ENCODE data around the gene GALNT9. TPM values are rescaled to one million over a fixed set of nuclear protein-coding genes. Genes with fewer than 3 reads are reported as not detected.

Gene GALNT9
- total RNA-seq, 1 experiment from 2014 or later: 0.54 TPM

DNA sequence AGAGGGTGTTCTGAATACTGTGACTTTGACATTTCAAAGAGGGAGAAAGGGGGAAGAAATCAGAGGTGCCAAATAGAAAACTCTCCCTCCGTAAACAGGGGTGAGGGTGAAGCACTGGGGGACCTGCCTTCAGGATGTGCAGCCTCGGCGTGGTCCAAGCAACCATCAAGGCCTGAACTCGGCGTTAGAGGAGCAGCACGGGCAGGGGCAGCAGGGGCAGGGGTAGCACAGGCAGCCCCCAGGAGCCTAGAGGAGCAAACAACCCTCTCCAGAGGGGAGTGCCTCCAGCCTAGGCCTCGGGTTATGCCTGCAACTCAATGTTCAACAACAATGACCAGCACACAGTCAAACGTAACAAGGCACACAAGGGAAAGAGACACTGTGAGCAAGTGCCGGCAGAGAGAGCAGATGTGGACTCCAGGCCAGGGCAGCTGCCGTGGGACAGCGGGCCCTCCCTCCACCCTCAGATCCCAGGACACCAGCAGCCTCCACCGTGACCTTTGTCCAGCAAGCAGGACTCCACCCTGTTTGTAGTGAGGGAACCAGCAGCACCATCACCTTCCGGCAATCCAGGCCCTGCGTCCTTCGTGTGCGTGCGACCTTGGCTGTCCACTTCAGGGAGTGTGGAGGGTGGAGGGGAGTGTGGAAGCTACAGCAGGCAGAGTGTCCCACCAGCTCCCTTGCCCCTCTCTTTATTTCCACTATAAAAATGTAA is 18.0 kb downstream of the GALNT9 start:
- BruUV-seq (replicated peaks): no TSS peak
- H3K4me3 Mint-ChIP-seq (ENCODE audit: low read depth, unreplicated experiment): no peak overlapping the region
- no peaks in the 10 kb centered on the region for H3K4me1 Mint-ChIP-seq (ENCODE audit: low read depth, unreplicated experiment)
- no peak for DNase-seq
- CTCF ChIA-PET: no interaction called here
- H3K27ac Mint-ChIP-seq (ENCODE audit: unreplicated experiment): no peak overlapping the region
- intact Hi-C loops (cut with micrococcal nuclease; ENCODE audit: unreplicated experiment): no loop called here
- TF ChIP-seq, protein P1, sequence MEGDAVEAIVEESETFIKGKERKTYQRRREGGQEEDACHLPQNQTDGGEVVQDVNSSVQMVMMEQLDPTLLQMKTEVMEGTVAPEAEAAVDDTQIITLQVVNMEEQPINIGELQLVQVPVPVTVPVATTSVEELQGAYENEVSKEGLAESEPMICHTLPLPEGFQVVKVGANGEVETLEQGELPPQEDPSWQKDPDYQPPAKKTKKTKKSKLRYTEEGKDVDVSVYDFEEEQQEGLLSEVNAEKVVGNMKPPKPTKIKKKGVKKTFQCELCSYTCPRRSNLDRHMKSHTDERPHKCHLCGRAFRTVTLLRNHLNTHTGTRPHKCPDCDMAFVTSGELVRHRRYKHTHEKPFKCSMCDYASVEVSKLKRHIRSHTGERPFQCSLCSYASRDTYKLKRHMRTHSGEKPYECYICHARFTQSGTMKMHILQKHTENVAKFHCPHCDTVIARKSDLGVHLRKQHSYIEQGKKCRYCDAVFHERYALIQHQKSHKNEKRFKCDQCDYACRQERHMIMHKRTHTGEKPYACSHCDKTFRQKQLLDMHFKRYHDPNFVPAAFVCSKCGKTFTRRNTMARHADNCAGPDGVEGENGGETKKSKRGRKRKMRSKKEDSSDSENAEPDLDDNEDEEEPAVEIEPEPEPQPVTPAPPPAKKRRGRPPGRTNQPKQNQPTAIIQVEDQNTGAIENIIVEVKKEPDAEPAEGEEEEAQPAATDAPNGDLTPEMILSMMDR (IDR thresholded peaks at IDR 0.05; ENCODE audit: unreplicated experiment): no peak
- peaks cover 16% of the 10 kb centered on the region for H3K9me3 Mint-ChIP-seq (ENCODE audit: low read depth, unreplicated experiment)
- H3K27me3 Mint-ChIP-seq (ENCODE audit: unreplicated experiment): peaks cover 76% of the 10 kb centered on the region
- H3K36me3 Mint-ChIP-seq (ENCODE audit: insufficient read depth, unreplicated experiment): no peaks in the 10 kb centered on the region

DNA sequence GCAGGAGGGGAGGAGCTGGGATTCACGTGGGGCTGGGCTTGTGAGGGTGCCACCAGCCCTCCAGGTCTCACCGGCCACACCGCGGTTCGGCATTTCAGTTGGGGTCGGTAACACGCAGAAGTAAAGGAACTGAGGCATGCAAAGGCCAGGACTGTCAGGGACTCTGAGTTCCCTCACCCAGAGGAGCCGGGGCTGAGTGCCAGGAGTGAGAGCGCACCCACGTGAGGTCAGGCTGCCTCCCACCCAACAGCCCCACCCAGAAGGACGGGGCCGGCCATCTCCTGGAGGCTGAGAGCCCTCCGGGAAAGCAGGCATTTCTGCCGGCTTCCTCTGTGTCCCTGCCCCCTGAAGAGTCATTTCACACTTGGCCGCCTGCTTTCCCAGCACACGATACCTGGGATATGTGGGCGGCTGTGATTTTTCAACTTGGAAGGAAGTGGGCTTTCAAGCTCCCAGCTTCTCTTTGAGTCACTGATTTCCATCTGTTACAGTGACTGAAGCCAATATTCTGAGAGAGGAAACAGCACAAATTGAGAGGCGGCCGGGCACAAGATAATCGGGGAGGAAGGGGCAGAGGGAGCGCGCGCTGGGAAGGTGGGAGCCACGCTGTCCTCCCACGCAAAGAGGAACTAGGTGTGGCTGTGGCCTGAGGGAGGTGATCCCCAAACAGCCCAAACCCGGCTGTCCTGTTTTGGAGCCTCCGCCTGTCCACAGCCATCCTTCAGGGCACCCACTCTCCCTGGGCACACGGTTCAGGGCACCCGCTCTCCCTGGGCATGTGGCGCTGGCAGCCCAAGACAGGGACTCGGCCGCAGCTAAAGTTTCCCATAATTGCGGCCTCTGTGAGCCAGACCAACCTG is 19.0 kb downstream of the GALNT9 start:
- H3K9me3 Mint-ChIP-seq (ENCODE audit: low read depth, unreplicated experiment): peaks cover 16% of the 10 kb centered on the region
- CTCF ChIA-PET: no interaction called here
- no peak overlapping the region for H3K27ac Mint-ChIP-seq (ENCODE audit: unreplicated experiment)
- no peak overlapping the region for H3K4me3 Mint-ChIP-seq (ENCODE audit: low read depth, unreplicated experiment)
- TF ChIP-seq, protein P1 (IDR thresholded peaks at IDR 0.05; ENCODE audit: unreplicated experiment): no peak
- intact Hi-C loops (cut with micrococcal nuclease; ENCODE audit: unreplicated experiment): no loop called here
- no peaks in the 10 kb centered on the region for H3K4me1 Mint-ChIP-seq (ENCODE audit: low read depth, unreplicated experiment)
- no TSS peak for BruUV-seq (replicated peaks)
- peaks cover 2% of the 10 kb centered on the region for H3K36me3 Mint-ChIP-seq (ENCODE audit: insufficient read depth, unreplicated experiment)
- peaks cover 71% of the 10 kb centered on the region for H3K27me3 Mint-ChIP-seq (ENCODE audit: unreplicated experiment)
- DNase-seq: no peak

DNA sequence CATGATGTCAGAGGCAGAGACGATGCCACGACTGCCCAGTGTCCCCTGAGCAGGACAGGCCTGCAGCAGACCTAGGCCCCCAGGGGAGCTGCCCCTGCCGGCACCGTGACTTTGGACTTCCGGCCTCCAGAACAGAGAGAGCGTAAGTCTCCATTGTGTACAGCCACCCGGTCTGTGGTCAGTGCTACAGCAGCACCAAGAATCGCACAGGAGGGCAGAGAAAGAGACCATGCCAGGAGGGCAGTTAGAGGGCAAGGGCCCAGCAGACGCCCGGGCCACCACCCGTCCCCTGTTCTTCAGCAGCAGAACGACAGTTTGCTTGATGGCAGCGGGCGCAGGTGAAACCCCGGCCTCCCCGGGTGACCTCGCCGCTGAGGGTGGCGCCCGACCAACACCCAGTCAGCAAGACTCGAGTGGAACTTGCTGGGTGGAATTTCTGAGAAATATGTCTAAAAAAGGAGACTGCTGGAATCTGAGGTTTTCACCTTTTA is 19.7 kb downstream of the GALNT9 start:
- no peak for DNase-seq
- Mint-ChIP-seq H3K36me3 (ENCODE audit: insufficient read depth, unreplicated experiment) (peaks cover 9% of the 10 kb centered on the region), H3K4me3 (ENCODE audit: low read depth, unreplicated experiment) (no peak overlapping the region), H3K9me3 (ENCODE audit: low read depth, unreplicated experiment) (peaks cover 16% of the 10 kb centered on the region), H3K4me1 (ENCODE audit: low read depth, unreplicated experiment) (no peaks in the 10 kb centered on the region), H3K27ac (ENCODE audit: unreplicated experiment) (no peak overlapping the region), H3K27me3 (ENCODE audit: unreplicated experiment) (peaks cover 66% of the 10 kb centered on the region)
- no TSS peak for BruUV-seq (replicated peaks)
- intact Hi-C loops (cut with micrococcal nuclease; ENCODE audit: unreplicated experiment): no loop called here
- TF ChIP-seq, protein P1 (IDR thresholded peaks at IDR 0.05; ENCODE audit: unreplicated experiment): no peak
- CTCF ChIA-PET: no interaction called here

DNA sequence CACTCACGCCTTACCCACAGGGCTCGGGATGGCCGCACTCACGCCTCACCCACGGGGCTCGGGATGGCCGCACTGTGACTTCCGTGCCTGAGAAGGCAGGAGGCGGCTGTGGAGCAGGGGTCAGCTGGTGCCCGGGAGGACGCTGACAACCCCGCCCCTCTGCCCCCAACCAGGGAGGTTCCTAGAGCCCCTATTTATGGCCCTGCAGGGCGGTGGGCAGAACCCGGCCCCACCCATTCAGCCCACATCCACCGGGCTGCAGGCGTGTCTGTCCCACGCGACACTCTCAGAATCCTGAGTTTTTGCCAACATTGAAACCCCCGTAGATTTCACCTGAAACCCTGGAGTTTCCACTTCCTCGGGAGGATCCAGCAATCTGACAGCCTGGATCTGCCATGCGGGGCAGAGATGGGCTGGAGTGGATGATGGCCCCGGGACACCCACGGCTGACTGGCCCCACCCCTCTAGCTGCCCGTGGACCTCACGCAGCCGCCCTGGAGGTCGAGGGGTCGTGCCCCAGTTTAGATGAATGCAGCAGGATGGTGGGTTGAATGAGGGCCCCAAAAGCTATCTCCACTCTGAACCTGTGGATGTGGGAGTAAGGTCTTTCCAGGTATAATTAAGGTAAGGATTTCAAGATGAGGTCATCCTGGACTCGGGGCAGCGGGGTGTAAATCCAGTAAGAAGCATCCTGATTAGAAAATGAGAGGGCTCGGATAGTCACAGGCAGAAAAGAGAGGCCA is 20.4 kb downstream of the GALNT9 start:
- intact Hi-C loops (cut with micrococcal nuclease; ENCODE audit: unreplicated experiment): no loop called here
- Mint-ChIP-seq H3K27ac (ENCODE audit: unreplicated experiment) (no peak overlapping the region), H3K27me3 (ENCODE audit: unreplicated experiment) (peaks cover 60% of the 10 kb centered on the region), H3K4me1 (ENCODE audit: low read depth, unreplicated experiment) (no peaks in the 10 kb centered on the region), H3K9me3 (ENCODE audit: low read depth, unreplicated experiment) (peaks cover 14% of the 10 kb centered on the region), H3K36me3 (ENCODE audit: insufficient read depth, unreplicated experiment) (peaks cover 9% of the 10 kb centered on the region), H3K4me3 (ENCODE audit: low read depth, unreplicated experiment) (no peak overlapping the region)
- CTCF ChIA-PET: no interaction called here
- DNase-seq: no peak
- TF ChIP-seq, protein P1 (IDR thresholded peaks at IDR 0.05; ENCODE audit: unreplicated experiment): no peak
- BruUV-seq (replicated peaks): no TSS peak

Data from Calu3 (cell line).